Astrocyte of the cerebellum (primary cell): ENCODE data around the gene AIDA.
A peak's percentile ranks its signal among the peaks of the same experiment; 100 is the strongest.

Experiments
- DNase-seq: peaks from one replicate; pipeline ENCODE4 v3.0.0-alpha.2; 2011; ENCODE audit warnings: low read depth
- H3K4me3 ChIP-seq: 2 replicates; pipeline ENCODE4 v1.5.1; 2011; ENCODE audit warnings: mild to moderate bottlenecking, low read depth, low read length, moderate library complexity
- CTCF ChIP-seq: IDR thresholded peaks from 2 replicates; pipeline ENCODE4 v1.5.1; 2012; ENCODE audit warnings: low read length, low read depth, moderate library complexity, mild to moderate bottlenecking; ENCODE audit errors: missing control alignments
- in situ Hi-C: cut with HindIII; loops from 2 replicates; pipeline ENCODE4 v1.10.0; 2017; ENCODE audit warnings: low sequenced_read_pairs

The AIDA gene

GRCh38 chr1:222641269-222641948 is 70.9 kb downstream of the AIDA start:
- DNase-seq: no peak
- in situ Hi-C loops: no loop called here
- no peak overlapping the region for H3K4me3 ChIP-seq
- TF ChIP-seq CTCF: no peak

GRCh38 chr1:222634180-222635013 is 77.9 kb downstream of the AIDA start:
- in situ Hi-C loops: no loop called here
- TF ChIP-seq CTCF: peak; percentile 81
- H3K4me3 ChIP-seq: no peak overlapping the region
- DNase-seq: peak; percentile 95

GRCh38 chr1:222632749-222633148 is 79.5 kb downstream of the AIDA start:
- no peak for TF ChIP-seq CTCF
- no peak for DNase-seq
- H3K4me3 ChIP-seq: no peak overlapping the region
- in situ Hi-C loops: no loop called here

GRCh38 chr1:222631611-222632208 is 80.6 kb downstream of the AIDA start:
- H3K4me3 ChIP-seq: no peak overlapping the region
- TF ChIP-seq CTCF: no peak
- DNase-seq: no peak
- in situ Hi-C loops: no loop called here

GRCh38 chr1:222629921-222630535 is 82.3 kb downstream of the AIDA start:
- H3K4me3 ChIP-seq: no peak overlapping the region
- in situ Hi-C loops: no loop called here
- no peak for DNase-seq
- TF ChIP-seq CTCF: no peak

- TF ChIP-seq CTCF: no peak
- H3K4me3 ChIP-seq: no peak overlapping the region
- in situ Hi-C loops: no loop called here
- no peak for DNase-seq
Measured at GRCh38 chr1:222627232-222627631, 85.1 kb downstream of the AIDA start.
